Measurements from ENCODE around the gene SMG9. TPM values are rescaled to one million over a fixed set of nuclear protein-coding genes. Genes with fewer than 3 reads are reported as not detected.

Gene SMG9
- total RNA-seq, 2 experiments from 2014 or later, result 34.7 to 38.2 TPM

DNA sequence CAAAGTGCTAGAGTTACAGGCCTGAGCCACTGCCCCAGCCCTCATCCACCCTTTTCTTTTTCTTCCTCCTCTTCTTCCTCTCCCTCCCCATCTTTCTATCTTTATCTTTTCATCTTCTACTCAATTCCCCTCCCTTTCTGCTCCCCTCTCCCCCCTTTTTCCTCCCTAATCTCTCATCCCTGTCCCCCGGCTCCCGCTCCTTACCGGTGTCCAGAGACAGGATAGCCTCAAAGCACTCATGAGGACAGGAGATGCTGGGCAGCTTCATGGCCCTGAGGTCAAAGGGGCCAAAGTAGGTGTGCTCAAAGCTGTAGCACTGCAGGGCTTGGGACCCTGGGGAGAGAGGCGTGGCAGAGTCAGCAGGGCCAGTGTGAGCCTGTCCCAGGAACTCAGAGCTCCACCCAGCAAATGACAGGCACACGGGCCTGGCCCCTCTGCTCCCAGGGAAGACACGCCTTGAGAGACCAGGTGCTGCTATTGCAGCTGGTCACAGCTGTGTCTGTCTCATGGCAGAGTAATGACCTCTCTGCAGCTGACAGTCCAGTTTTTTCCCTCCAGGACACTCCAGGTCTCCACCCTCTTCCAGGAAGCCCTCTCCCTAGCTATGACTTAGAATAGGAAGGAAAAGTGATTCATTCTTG, 44.9 kb upstream of the SMG9 start:
- Mint-ChIP-seq H3K36me3 (ENCODE audit: low read depth) (no peaks in the 10 kb centered on the region), H3K4me3 (peak overlapping the region; percentile 63), H3K27me3 (peaks cover 41% of the 10 kb centered on the region), H3K4me1 (ENCODE audit: low read depth) (peaks cover 6% of the 10 kb centered on the region), H3K27ac (no peak overlapping the region), H3K9me3 (no peaks in the 10 kb centered on the region)
- Histone ChIP-seq H3K4me1 (ENCODE audit: insufficient read depth, low read length) (peaks cover 13% of the 10 kb centered on the region), H3K36me3 (ENCODE audit: insufficient read depth, low read length) (no peaks in the 10 kb centered on the region), H3K27ac (ENCODE audit: low read depth in 1 of 2, low read length in 2 of 2) (no peak overlapping the region), H3K9me3 (ENCODE audit: control insufficient read depth in 1 of 2, insufficient read depth in 1 of 2, low read length in 2 of 2) (peaks cover 0 to 6% of the 10 kb centered on the region in 2 experiments), H3K27me3 (ENCODE audit: control insufficient read depth in 1 of 2, insufficient read depth in 2 of 2, low read length in 2 of 2) (no peaks in the 10 kb centered on the region), H3K4me3 (ENCODE audit: low read length) (no peak overlapping the region)
- no peak for DNase-seq
- ChIA-PET POLR2A (interaction anchor here (1.1 kb wide), 1 partner anchor 204 kb away, joined by 3 read pairs; the partner anchor contains the start of genes IRGQ and ZNF576), CTCF (interaction anchor here (0.7 to 1.3 kb wide), 2 partner anchors 10 to 55 kb away, joined by 3 to 4 read pairs; no protein-coding TSS in a partner anchor)
- TF ChIP-seq, protein P1, sequence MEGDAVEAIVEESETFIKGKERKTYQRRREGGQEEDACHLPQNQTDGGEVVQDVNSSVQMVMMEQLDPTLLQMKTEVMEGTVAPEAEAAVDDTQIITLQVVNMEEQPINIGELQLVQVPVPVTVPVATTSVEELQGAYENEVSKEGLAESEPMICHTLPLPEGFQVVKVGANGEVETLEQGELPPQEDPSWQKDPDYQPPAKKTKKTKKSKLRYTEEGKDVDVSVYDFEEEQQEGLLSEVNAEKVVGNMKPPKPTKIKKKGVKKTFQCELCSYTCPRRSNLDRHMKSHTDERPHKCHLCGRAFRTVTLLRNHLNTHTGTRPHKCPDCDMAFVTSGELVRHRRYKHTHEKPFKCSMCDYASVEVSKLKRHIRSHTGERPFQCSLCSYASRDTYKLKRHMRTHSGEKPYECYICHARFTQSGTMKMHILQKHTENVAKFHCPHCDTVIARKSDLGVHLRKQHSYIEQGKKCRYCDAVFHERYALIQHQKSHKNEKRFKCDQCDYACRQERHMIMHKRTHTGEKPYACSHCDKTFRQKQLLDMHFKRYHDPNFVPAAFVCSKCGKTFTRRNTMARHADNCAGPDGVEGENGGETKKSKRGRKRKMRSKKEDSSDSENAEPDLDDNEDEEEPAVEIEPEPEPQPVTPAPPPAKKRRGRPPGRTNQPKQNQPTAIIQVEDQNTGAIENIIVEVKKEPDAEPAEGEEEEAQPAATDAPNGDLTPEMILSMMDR (IDR thresholded peaks at IDR 0.05), result no peak
- intact Hi-C loops (cut with DNase I, micrococcal nuclease), result loop anchor here in 1 of 2 experiments (10.0 kb wide), 1 partner anchor 365 kb away; no protein-coding TSS in a partner anchor
- no peak for ATAC-seq (ENCODE audit: poor library complexity)

DNA sequence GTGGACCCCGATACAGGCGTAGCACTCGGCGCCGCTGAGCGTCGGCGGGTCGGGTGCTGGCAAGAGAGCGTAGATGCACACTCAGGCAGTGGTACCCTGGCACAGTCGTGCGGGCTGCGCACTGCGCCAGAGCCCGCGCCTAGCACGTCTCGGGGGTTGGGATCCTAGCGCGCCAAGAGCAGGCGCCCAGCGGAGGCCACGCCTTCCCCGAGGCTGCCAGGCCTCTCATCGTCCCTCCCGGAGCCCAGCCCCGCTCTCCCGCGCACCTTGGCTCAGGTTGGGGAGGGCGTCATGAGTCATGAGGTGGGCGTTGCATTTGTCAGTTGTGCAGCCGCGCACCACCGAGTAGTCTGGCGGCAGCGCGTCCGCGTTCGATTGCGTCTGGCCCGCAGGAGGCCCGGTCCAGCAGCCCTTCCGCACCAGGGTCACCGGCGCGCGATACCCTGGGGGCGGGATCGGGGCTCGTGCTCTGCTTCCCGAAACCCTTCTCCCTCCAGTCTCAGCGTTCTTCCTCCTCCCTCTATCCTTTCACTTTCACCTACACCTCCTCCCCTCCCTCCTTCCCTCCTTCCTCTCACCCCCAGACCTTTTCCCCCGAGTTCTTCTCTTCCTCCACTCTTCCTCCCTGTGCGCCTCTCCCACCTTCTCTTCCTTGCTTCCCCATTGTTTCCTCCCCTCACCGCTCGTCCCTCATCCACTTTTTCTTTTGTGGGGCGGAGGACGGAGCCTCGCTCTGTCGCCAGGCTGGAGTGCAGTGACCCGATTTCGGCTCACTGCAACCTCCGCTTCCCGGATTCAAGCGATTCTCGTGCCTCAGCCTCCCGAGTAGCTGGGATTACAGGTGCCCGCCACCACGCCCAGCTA, 44.0 kb upstream of the SMG9 start:
- no peaks in the 10 kb centered on the region for H3K9me3 Mint-ChIP-seq
- peak overlapping the region; percentile 79 for H3K4me3 Mint-ChIP-seq
- ATAC-seq (ENCODE audit: poor library complexity) (peak; percentile 89), DNase-seq (peak in 12 of 14 experiments; percentile 33 to 80 (median 58))
- peaks cover 6% of the 10 kb centered on the region for H3K4me1 Mint-ChIP-seq (ENCODE audit: low read depth)
- intact Hi-C loops (cut with DNase I, micrococcal nuclease), result no loop called here
- CTCF ChIA-PET, result no interaction called here
- Histone ChIP-seq H3K36me3 (ENCODE audit: insufficient read depth, low read length) (no peaks in the 10 kb centered on the region), H3K27ac (ENCODE audit: low read depth in 1 of 2, low read length in 2 of 2) (no peak overlapping the region), H3K27me3 (ENCODE audit: control insufficient read depth in 1 of 2, insufficient read depth in 2 of 2, low read length in 2 of 2) (peaks cover 0 to 3% of the 10 kb centered on the region in 2 experiments), H3K4me3 (ENCODE audit: low read length) (peak overlapping the region; percentile 59), H3K9me3 (ENCODE audit: control insufficient read depth in 1 of 2, insufficient read depth in 1 of 2, low read length in 2 of 2) (peaks cover 0 to 6% of the 10 kb centered on the region in 2 experiments), H3K4me1 (ENCODE audit: insufficient read depth, low read length) (peaks cover 13% of the 10 kb centered on the region)
- H3K27me3 Mint-ChIP-seq, result peaks cover 44% of the 10 kb centered on the region
- TF ChIP-seq, protein P1 (IDR thresholded peaks at IDR 0.05), result no peak
- no peaks in the 10 kb centered on the region for H3K36me3 Mint-ChIP-seq (ENCODE audit: low read depth)
- no peak overlapping the region for H3K27ac Mint-ChIP-seq
- POLR2A ChIA-PET, result interaction anchor here (1.1 kb wide), 1 partner anchor 203 kb away, joined by 3 read pairs; the partner anchor contains the start of genes IRGQ and ZNF576

DNA sequence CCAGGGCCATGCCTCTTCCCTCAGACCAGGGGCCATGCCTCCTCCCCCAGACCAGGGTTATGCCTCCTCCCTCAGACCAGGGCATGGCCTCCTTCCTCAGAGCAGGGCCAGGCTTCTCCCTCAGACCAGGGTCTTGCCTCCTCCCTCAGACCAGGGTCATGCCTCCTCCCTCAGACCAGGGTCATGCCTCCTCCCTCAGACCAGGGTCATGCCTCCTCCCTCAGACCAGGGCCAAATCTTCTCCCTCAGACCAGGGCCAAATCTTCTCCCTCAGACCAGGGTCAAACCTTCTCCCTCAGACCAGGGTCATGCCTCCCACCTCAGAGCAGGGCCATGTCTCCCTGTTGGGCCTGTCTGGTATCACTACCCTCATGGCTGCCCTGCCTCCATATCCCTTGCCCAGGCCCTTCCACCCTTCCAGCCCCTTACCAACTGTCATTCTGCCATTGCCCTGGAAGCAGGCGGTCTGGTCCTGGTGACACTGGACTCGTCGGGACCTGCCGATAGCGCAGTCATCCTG, 43.3 kb upstream of the SMG9 start:
- peak overlapping the region; percentile 79 for H3K4me3 Mint-ChIP-seq
- peaks cover 3 to 4% of the 10 kb centered on the region in 2 experiments for H3K27me3 ChIP-seq (ENCODE audit: control insufficient read depth in 1 of 2, insufficient read depth in 2 of 2, low read length in 2 of 2)
- intact Hi-C loops (cut with DNase I, micrococcal nuclease), result no loop called here
- ChIA-PET POLR2A (no interaction called here), CTCF (no interaction called here)
- H3K27ac Mint-ChIP-seq, result no peak overlapping the region
- H3K36me3 Mint-ChIP-seq (ENCODE audit: low read depth), result no peaks in the 10 kb centered on the region
- peaks cover 0 to 6% of the 10 kb centered on the region in 2 experiments for H3K9me3 ChIP-seq (ENCODE audit: control insufficient read depth in 1 of 2, insufficient read depth in 1 of 2, low read length in 2 of 2)
- TF ChIP-seq, protein P1 (IDR thresholded peaks at IDR 0.05), result no peak
- peak overlapping the region; percentile 59 for H3K4me3 ChIP-seq (ENCODE audit: low read length)
- peaks cover 48% of the 10 kb centered on the region for H3K27me3 Mint-ChIP-seq
- H3K4me1 Mint-ChIP-seq (ENCODE audit: low read depth), result peaks cover 6% of the 10 kb centered on the region
- H3K27ac ChIP-seq (ENCODE audit: low read depth in 1 of 2, low read length in 2 of 2), result no peak overlapping the region
- ATAC-seq (ENCODE audit: poor library complexity) (no peak), DNase-seq (no peak)
- no peaks in the 10 kb centered on the region for H3K9me3 Mint-ChIP-seq
- no peaks in the 10 kb centered on the region for H3K36me3 ChIP-seq (ENCODE audit: insufficient read depth, low read length)
- H3K4me1 ChIP-seq (ENCODE audit: insufficient read depth, low read length), result peaks cover 13% of the 10 kb centered on the region

All from CD4-positive, alpha-beta T cell (primary cell).